ENCODE measurements around the gene ESR1. TPM values are rescaled to one million over a fixed set of nuclear protein-coding genes. Genes with fewer than 3 reads are reported as not detected.

ESR1 gene
- polyA plus RNA-seq, 1 of the 3 experiments (the other 2 are of a cell fraction) = under 0.01 TPM

GRCh38 chr6:151762817-151763216 is 44.7 kb upstream of the ESR1 start:
- Histone ChIP-seq H3F3A (replicated peaks; ENCODE audit: insufficient read depth) (peaks cover 4% of the 10 kb centered on the region), H4K20me1 (ENCODE audit: insufficient read depth) (no peaks in the 10 kb centered on the region), H3K27ac (ENCODE audit: low read depth in 2 of 2, low read length in 1 of 2) (no peak overlapping the region), H3K27me3 (ENCODE audit: insufficient read depth) (no peaks in the 10 kb centered on the region), H3K9me3 (no peaks in the 10 kb centered on the region), H3K79me2 (ENCODE audit: insufficient read depth) (no peaks in the 10 kb centered on the region), H3K9ac (no peak overlapping the region), H3K36me3 (replicated peaks in 1 of 2; ENCODE audit: control insufficient read depth in 1 of 2, insufficient read depth in 2 of 2, low read length in 1 of 2) (no peaks in the 10 kb centered on the region), H3K4me2 (no peak overlapping the region), H3K9me2 (no peaks in the 10 kb centered on the region), H3K4me1 (ENCODE audit: control insufficient read depth in 1 of 2, insufficient read depth in 2 of 2, low read depth in 1 of 2, low read length in 1 of 2) (no peaks in the 10 kb centered on the region; a peak in 2 of 4 replicates), H3K4me3 (ENCODE audit: low read depth in 2 of 2, low read length in 1 of 2) (no peak overlapping the region), H2AFZ (ENCODE audit: low read depth) (no peak overlapping the region)
- no peak for TF ChIP-seq RAD21 (IDR thresholded peaks at IDR 0.05; ENCODE audit: low read length)
- no peak for TF ChIP-seq CTCF (IDR thresholded peaks at IDR 0.05)
- no peak for TF ChIP-seq GATA2 (CRISPR knock-in tag; IDR thresholded peaks at IDR 0.05)
- TF ChIP-seq MEF2A (IDR thresholded peaks at IDR 0.05; ENCODE audit: borderline replicate concordance, low read depth) = no peak
- no peak for TF ChIP-seq FOSL2 (IDR thresholded peaks at IDR 0.05; ENCODE audit: borderline replicate concordance, low read depth)
- no peak for TF ChIP-seq RFX5 (IDR thresholded peaks at IDR 0.05; ENCODE audit: low read length)
- TF ChIP-seq GABPA (IDR thresholded peaks at IDR 0.05; ENCODE audit: low read depth) = no peak
- TF ChIP-seq, protein P1, sequence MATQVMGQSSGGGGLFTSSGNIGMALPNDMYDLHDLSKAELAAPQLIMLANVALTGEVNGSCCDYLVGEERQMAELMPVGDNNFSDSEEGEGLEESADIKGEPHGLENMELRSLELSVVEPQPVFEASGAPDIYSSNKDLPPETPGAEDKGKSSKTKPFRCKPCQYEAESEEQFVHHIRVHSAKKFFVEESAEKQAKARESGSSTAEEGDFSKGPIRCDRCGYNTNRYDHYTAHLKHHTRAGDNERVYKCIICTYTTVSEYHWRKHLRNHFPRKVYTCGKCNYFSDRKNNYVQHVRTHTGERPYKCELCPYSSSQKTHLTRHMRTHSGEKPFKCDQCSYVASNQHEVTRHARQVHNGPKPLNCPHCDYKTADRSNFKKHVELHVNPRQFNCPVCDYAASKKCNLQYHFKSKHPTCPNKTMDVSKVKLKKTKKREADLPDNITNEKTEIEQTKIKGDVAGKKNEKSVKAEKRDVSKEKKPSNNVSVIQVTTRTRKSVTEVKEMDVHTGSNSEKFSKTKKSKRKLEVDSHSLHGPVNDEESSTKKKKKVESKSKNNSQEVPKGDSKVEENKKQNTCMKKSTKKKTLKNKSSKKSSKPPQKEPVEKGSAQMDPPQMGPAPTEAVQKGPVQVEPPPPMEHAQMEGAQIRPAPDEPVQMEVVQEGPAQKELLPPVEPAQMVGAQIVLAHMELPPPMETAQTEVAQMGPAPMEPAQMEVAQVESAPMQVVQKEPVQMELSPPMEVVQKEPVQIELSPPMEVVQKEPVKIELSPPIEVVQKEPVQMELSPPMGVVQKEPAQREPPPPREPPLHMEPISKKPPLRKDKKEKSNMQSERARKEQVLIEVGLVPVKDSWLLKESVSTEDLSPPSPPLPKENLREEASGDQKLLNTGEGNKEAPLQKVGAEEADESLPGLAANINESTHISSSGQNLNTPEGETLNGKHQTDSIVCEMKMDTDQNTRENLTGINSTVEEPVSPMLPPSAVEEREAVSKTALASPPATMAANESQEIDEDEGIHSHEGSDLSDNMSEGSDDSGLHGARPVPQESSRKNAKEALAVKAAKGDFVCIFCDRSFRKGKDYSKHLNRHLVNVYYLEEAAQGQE (IDR thresholded peaks at IDR 0.05; ENCODE audit: low read depth, low read length) = no peak
- TF ChIP-seq, protein P2, sequence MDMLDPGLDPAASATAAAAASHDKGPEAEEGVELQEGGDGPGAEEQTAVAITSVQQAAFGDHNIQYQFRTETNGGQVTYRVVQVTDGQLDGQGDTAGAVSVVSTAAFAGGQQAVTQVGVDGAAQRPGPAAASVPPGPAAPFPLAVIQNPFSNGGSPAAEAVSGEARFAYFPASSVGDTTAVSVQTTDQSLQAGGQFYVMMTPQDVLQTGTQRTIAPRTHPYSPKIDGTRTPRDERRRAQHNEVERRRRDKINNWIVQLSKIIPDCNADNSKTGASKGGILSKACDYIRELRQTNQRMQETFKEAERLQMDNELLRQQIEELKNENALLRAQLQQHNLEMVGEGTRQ (IDR thresholded peaks at IDR 0.05; ENCODE audit: borderline replicate concordance, low read depth, low read length) = no peak
- 62% methylated on average over 4 of the region's 4 CpGs for WGBS (ENCODE audit: low lambda C conversion rate)
- CTCF ChIA-PET = interaction anchor here (1.4 to 2.2 kb wide), 2 partner anchors 362 to 505 kb away, joined by 5 to 8 read pairs; no protein-coding TSS in a partner anchor
- no peak for DNase-seq
- POLR2A ChIA-PET = no interaction called here

DNA sequence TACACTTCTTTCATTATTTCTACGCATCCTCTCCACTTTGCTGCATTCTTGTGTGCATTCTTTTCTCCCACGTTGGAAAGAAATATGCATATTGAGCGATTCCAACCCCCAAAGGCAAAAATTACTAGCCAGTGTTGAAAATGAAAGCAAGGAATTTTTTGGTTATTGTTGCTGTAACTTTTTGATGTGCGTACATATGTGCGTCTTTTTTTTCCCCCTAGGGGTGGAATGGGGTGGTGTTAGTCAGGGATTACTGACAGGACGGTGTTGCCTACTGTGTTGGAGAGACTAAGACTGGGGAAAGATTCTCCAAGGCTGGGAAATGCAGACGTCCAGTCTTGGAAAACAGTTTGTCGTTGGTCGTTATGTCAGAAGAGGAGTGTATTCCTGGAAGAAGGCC is 44.2 kb upstream of the ESR1 start:
- no peak overlapping the region for H3K9ac ChIP-seq
- H3K79me2 ChIP-seq (ENCODE audit: insufficient read depth) = no peaks in the 10 kb centered on the region
- H4K20me1 ChIP-seq (ENCODE audit: insufficient read depth) = no peaks in the 10 kb centered on the region
- 64% methylated on average over 9 of the region's 9 CpGs for WGBS (ENCODE audit: low lambda C conversion rate)
- no peaks in the 10 kb centered on the region; a peak in 2 of 4 replicates for H3K4me1 ChIP-seq (ENCODE audit: control insufficient read depth in 1 of 2, insufficient read depth in 2 of 2, low read depth in 1 of 2, low read length in 1 of 2)
- DNase-seq = peak; percentile 6
- H3F3A ChIP-seq (replicated peaks; ENCODE audit: insufficient read depth) = peaks cover 4% of the 10 kb centered on the region
- no peak overlapping the region for H3K4me3 ChIP-seq (ENCODE audit: low read depth in 2 of 2, low read length in 1 of 2)
- no peak overlapping the region for H3K27ac ChIP-seq (ENCODE audit: low read depth in 2 of 2, low read length in 1 of 2)
- ChIA-PET POLR2A (no interaction called here), CTCF (interaction anchor here (0.9 to 2.2 kb wide), 2 partner anchors 504 to 510 kb away, joined by 4 to 8 read pairs; no protein-coding TSS in a partner anchor)
- H3K9me2 ChIP-seq = no peaks in the 10 kb centered on the region
- TF ChIP-seq CTCF (IDR thresholded peaks at IDR 0.05) = peak; percentile 14; the same call in 1 of the 2 replicates
- TF ChIP-seq, protein P2 (IDR thresholded peaks at IDR 0.05; ENCODE audit: borderline replicate concordance, low read depth, low read length) = no peak
- no peak for TF ChIP-seq GABPA (IDR thresholded peaks at IDR 0.05; ENCODE audit: low read depth)
- TF ChIP-seq EZH2phosphoT487 (IDR thresholded peaks at IDR 0.05; ENCODE audit: borderline replicate concordance, low read depth) = no peak
- TF ChIP-seq RCOR1 (IDR thresholded peaks at IDR 0.05; ENCODE audit: low read length) = no peak
- no peak for TF ChIP-seq RAD21 (IDR thresholded peaks at IDR 0.05; ENCODE audit: low read length)
- TF ChIP-seq FOXM1 (IDR thresholded peaks at IDR 0.05; ENCODE audit: low read depth) = no peak
- no peak for TF ChIP-seq YY1 (IDR thresholded peaks at IDR 0.05; ENCODE audit: low read depth)
- H2AFZ ChIP-seq (ENCODE audit: low read depth) = no peak overlapping the region
- H3K9me3 ChIP-seq = no peaks in the 10 kb centered on the region
- no peaks in the 10 kb centered on the region for H3K36me3 ChIP-seq (replicated peaks in 1 of 2; ENCODE audit: control insufficient read depth in 1 of 2, insufficient read depth in 2 of 2, low read length in 1 of 2)
- no peaks in the 10 kb centered on the region for H3K27me3 ChIP-seq (ENCODE audit: insufficient read depth)
- H3K4me2 ChIP-seq = no peak overlapping the region

Data from SK-N-SH (cell line).